Panc1 (cell line): ENCODE results near the gene ZNF74. TPM values are rescaled to one million over a fixed set of nuclear protein-coding genes. Genes with fewer than 3 reads are reported as not detected.

Experiments used
- ATAC-seq: fragments of 200-7000 bp; cut with Tn5 transposase; 2 replicates; pipeline ENCODE4 v1.9.1; 2020; ENCODE audit warnings: mild to moderate bottlenecking, moderate library complexity
- BruUV-seq: library from RNA; stranded (reverse); fragments of 400-500 nt; replicated peaks from 2 replicates; lab custom pipeline; 2021; lab: Mats Ljungman, UMichigan
- CTCF ChIA-PET: fragments of 300-600 bp; sonication (Branson Sonifier 250); formaldehyde crosslinking; loops from one replicate; lab custom pipeline; 2022; ENCODE audit warnings: antibody characterized with exemption; lab: Charles Lee
- POLR2A ChIA-PET: fragments of 300-600 bp; sonication (Branson Sonifier 250); formaldehyde crosslinking; loops from one replicate; lab custom pipeline; 2022; ENCODE audit warnings: antibody characterized with exemption; lab: Charles Lee
- DNase-seq: peaks from one replicate; pipeline ENCODE4 v3.0.0-alpha.2; 2010; ENCODE audit warnings: low read depth, low spot score
- H3K27ac ChIP-seq: 2 replicates; pipeline ENCODE4 v1.5.1; 2011; ENCODE audit warnings: mild to moderate bottlenecking, low read length, inconsistent platforms
- H3K27me3 ChIP-seq: fragments of 200-500 bp; sonication (Bioruptor generic); 2 replicates; pipeline ENCODE4 v1.6.0; 2014; ENCODE audit warnings: low read length, inconsistent platforms; ENCODE audit not compliant: control insufficient read depth, insufficient read depth
- H3K36me3 ChIP-seq: fragments of 200-500 bp; sonication (Bioruptor generic); 2 replicates; pipeline ENCODE4 v1.5.1; 2014; ENCODE audit warnings: inconsistent platforms, mild to moderate bottlenecking, low read length, moderate library complexity; ENCODE audit not compliant: control insufficient read depth, insufficient read depth
- H3K4me1 ChIP-seq: 2 replicates; pipeline ENCODE4 v1.5.1; 2011; ENCODE audit warnings: inconsistent platforms, mild to moderate bottlenecking, low read length, moderate library complexity; ENCODE audit not compliant: control insufficient read depth, insufficient read depth
- H3K4me3 ChIP-seq, 2 experiments: 2 replicates each; pipeline ENCODE4 v1.5.1; 2011 to 2012; ENCODE audit warnings: low read depth in 2 of 2, low read length in 2 of 2, mild to moderate bottlenecking in 2 of 2, inconsistent platforms in 1 of 2, moderate library complexity in 1 of 2
- H3K9me3 ChIP-seq: fragments of 200-500 bp; sonication (Bioruptor generic); 2 replicates; pipeline ENCODE4 v1.5.1; 2014; ENCODE audit warnings: low read depth, mild to moderate bottlenecking, inconsistent platforms, low read length, moderate library complexity; ENCODE audit not compliant: control insufficient read depth, insufficient read depth
- CTCF ChIP-seq: fragments of 450-650 bp; IDR thresholded peaks from 2 replicates; pipeline ENCODE4 v1.5.1; 2017; ENCODE audit warnings: mild to moderate bottlenecking
- POLR2AphosphoS5 ChIP-seq: IDR thresholded peaks from 2 replicates; pipeline ENCODE4 v1.6.1; 2012; ENCODE audit warnings: mild to moderate bottlenecking, low read depth, low read length, moderate library complexity
- REST ChIP-seq, 2 experiments: IDR thresholded peaks; 2 replicates each; pipeline ENCODE4 v1.6.1; 2011 to 2012; ENCODE audit warnings: low read depth in 2 of 2, control low read depth in 1 of 2, low read length in 1 of 2, mild to moderate bottlenecking in 1 of 2, moderate library complexity in 1 of 2; ENCODE audit not compliant: insufficient read depth in 1 of 2
- SIN3A ChIP-seq: IDR thresholded peaks from 2 replicates; pipeline ENCODE4 v1.6.1; 2012; ENCODE audit warnings: low read depth, mild to moderate bottlenecking, low read length, moderate library complexity, borderline replicate concordance; ENCODE audit not compliant: insufficient read depth
- TCF7L2 ChIP-seq: IDR thresholded peaks from 2 replicates; pipeline ENCODE4 v1.6.1; 2011; ENCODE audit warnings: mild to moderate bottlenecking, low read depth, low read length, inconsistent platforms
- in situ Hi-C: cut with HindIII; loops from 2 replicates; pipeline ENCODE4 v1.10.0; 2016; ENCODE audit warnings: low sequenced_read_pairs, low pct_unique_long_range_greater_than_20kb
- intact Hi-C: fragments of 100-400 bp; cut with micrococcal nuclease; formaldehyde crosslinking; loops from one replicate; pipeline ENCODE4 v1.10.0; 2022; ENCODE audit not compliant: unreplicated experiment
- total RNA-seq: library from RNA; stranded (reverse); gene quantifications from one replicate; pipeline ENCODE4 v1.2.1, GENCODE V29; 2021; ENCODE audit not compliant: unreplicated experiment

The ZNF74 gene
- total RNA-seq, 1 experiment from 2014 or later = 13.2 TPM

- no TSS peak for BruUV-seq
- no peaks in the 10 kb centered on the region for H3K36me3 ChIP-seq
Measured at GRCh38 chr22:20425566-20426258, 31.8 kb downstream of the ZNF74 start.

GRCh38 chr22:20426259-20426615 lies 32.3 kb downstream of the ZNF74 start:
- H3K27ac ChIP-seq = no peak overlapping the region
- TF ChIP-seq CTCF = no peak
- no peak for TF ChIP-seq REST (IDR thresholded peaks at IDR 0.05; ENCODE audit: insufficient read depth in 1 of 2, low read depth in 2 of 2, low read length in 1 of 2)
- no peak for TF ChIP-seq TCF7L2
- TF ChIP-seq POLR2AphosphoS5 = no peak
- no peak for TF ChIP-seq SIN3A
- H3K27me3 ChIP-seq = no peaks in the 10 kb centered on the region
- in situ Hi-C loops (no loop called here), intact Hi-C loops (no loop called here)
- H3K9me3 ChIP-seq = no peaks in the 10 kb centered on the region
- BruUV-seq = no TSS peak
- no peak for ATAC-seq
- no peak overlapping the region for H3K4me3 ChIP-seq
- no peaks in the 10 kb centered on the region; the same call in 1 of the 2 replicates for H3K4me1 ChIP-seq
- no peaks in the 10 kb centered on the region for H3K36me3 ChIP-seq
- no peak for DNase-seq
- ChIA-PET CTCF (no interaction called here), POLR2A (no interaction called here)

More at GRCh38 chr22:20425566-20426258, 31.8 kb downstream of the ZNF74 start:
- Histone ChIP-seq H3K4me3 (no peak overlapping the region), H3K4me1 (no peaks in the 10 kb centered on the region; the same call in 1 of the 2 replicates), H3K27ac (no peak overlapping the region), H3K9me3 (no peaks in the 10 kb centered on the region), H3K27me3 (no peaks in the 10 kb centered on the region)
- no peak for TF ChIP-seq REST (IDR thresholded peaks at IDR 0.05; ENCODE audit: insufficient read depth in 1 of 2, low read depth in 2 of 2, low read length in 1 of 2)
- TF ChIP-seq POLR2AphosphoS5 = no peak
- TF ChIP-seq SIN3A = no peak
- no peak for TF ChIP-seq CTCF
- TF ChIP-seq TCF7L2 = no peak
- CTCF ChIA-PET = no interaction called here
- intact Hi-C loops = no loop called here
- in situ Hi-C loops = no loop called here
- POLR2A ChIA-PET = no interaction called here
- ATAC-seq (no peak), DNase-seq (no peak)
